ENCODE data around the gene ZNF324.
"Not testable (repeated sequence)": the region's sequence is repeated elsewhere in the genome, so short reads cannot be mapped to it uniquely, and the experiment has no call there.

The ZNF324 gene

DNA sequence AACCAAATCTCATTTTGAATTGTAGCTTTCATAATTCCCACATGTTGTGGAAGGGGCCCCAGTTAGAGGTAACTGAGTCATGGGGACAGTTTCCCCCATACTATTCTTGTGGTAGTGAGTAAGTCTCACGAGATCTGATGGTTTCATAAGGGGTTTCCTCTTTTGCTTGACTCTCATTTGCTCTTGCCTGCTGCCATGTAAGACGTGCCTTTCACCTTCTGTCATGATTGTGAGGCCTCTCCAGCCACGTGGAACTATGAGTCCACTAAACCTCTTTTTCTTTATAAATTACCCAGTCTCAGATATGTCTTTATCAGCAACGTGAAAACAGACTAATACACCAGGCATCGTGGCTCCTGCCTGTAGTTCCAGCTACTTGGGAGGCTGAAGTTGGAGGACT lies 16.9 kb upstream of the ZNF324 start:
- not testable (repeated sequence) for H3K4me3 ChIP-seq (ENCODE audit: low read length, poor library complexity, severe bottlenecking); H3K9ac ChIP-seq (ENCODE audit: low read depth, low read length, poor library complexity, severe bottlenecking); H2AFZ ChIP-seq (ENCODE audit: low read length); H3K9me2 ChIP-seq (replicated peaks; ENCODE audit: low read depth, low read length); H3F3A ChIP-seq (ENCODE audit: low read depth); H3K79me2 ChIP-seq (ENCODE audit: insufficient read depth, low read length); H3K4me2 ChIP-seq (ENCODE audit: low read depth, low read length, poor library complexity, severe bottlenecking); H3K36me3 ChIP-seq (ENCODE audit: insufficient read depth, low read length); H4K20me1 ChIP-seq (ENCODE audit: insufficient read depth, low read length, poor library complexity, severe bottlenecking); H3K27me3 ChIP-seq (ENCODE audit: insufficient read depth, low read length, poor library complexity, severe bottlenecking); H3K9me3 ChIP-seq (ENCODE audit: insufficient read depth, low read depth, low read length)
- H3K4me1 ChIP-seq (ENCODE audit: insufficient read depth, low read length, poor library complexity, severe bottlenecking), result peaks cover 14% of the 10 kb centered on the region

DNA sequence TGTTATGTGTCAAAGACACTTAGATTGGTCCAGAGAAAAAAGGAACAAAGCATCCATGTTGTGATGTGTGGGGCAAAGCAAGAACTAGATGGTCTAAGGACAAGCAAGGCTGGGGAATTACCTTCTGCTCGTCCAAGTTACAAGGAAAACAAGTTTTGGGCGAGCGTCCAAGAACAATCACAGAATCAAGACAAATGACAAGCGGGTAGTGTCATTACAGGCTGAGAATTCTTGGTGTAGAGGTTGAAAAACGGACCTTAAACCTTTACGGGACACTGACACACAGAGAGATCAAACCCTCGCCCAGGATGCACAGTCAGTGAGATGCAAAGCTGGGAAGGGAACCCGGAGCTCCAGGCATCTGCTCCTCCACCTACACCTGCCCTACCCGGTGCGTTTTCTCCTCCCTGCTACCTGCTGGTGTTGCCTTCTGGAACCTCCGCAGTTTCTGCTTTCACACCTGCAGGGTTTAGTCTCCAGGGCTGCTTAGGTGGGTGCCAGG lies 16.0 kb upstream of the ZNF324 start:
- H3K27me3 ChIP-seq (ENCODE audit: insufficient read depth, low read length, poor library complexity, severe bottlenecking), result no peaks in the 10 kb centered on the region
- H3K9me3 ChIP-seq (ENCODE audit: insufficient read depth, low read depth, low read length), result peaks cover 6% of the 10 kb centered on the region; the same call in 1 of the 2 replicates
- H3K9ac ChIP-seq (ENCODE audit: low read depth, low read length, poor library complexity, severe bottlenecking), result no peak overlapping the region
- peak overlapping the region; percentile 90 for H3K4me2 ChIP-seq (ENCODE audit: low read depth, low read length, poor library complexity, severe bottlenecking)
- H4K20me1 ChIP-seq (ENCODE audit: insufficient read depth, low read length, poor library complexity, severe bottlenecking), result no peaks in the 10 kb centered on the region
- H3K4me3 ChIP-seq (ENCODE audit: low read length, poor library complexity, severe bottlenecking), result peak overlapping the region; percentile 82
- no peaks in the 10 kb centered on the region for H3K79me2 ChIP-seq (ENCODE audit: insufficient read depth, low read length)
- H3K9me2 ChIP-seq (replicated peaks; ENCODE audit: low read depth, low read length), result no peaks in the 10 kb centered on the region
- H3K4me1 ChIP-seq (ENCODE audit: insufficient read depth, low read length, poor library complexity, severe bottlenecking), result peaks cover 14% of the 10 kb centered on the region
- no peak for TF ChIP-seq EZH2phosphoT487 (IDR thresholded peaks at IDR 0.05; ENCODE audit: borderline replicate concordance)
- TF ChIP-seq, protein P1, sequence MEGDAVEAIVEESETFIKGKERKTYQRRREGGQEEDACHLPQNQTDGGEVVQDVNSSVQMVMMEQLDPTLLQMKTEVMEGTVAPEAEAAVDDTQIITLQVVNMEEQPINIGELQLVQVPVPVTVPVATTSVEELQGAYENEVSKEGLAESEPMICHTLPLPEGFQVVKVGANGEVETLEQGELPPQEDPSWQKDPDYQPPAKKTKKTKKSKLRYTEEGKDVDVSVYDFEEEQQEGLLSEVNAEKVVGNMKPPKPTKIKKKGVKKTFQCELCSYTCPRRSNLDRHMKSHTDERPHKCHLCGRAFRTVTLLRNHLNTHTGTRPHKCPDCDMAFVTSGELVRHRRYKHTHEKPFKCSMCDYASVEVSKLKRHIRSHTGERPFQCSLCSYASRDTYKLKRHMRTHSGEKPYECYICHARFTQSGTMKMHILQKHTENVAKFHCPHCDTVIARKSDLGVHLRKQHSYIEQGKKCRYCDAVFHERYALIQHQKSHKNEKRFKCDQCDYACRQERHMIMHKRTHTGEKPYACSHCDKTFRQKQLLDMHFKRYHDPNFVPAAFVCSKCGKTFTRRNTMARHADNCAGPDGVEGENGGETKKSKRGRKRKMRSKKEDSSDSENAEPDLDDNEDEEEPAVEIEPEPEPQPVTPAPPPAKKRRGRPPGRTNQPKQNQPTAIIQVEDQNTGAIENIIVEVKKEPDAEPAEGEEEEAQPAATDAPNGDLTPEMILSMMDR (conservative IDR thresholded peaks at IDR 0.05; ENCODE audit: low read length), result no peak
- no peaks in the 10 kb centered on the region for H3F3A ChIP-seq (ENCODE audit: low read depth)
- no peaks in the 10 kb centered on the region for H3K36me3 ChIP-seq (ENCODE audit: insufficient read depth, low read length)
- H2AFZ ChIP-seq (ENCODE audit: low read length), result peak overlapping the region; percentile 72

DNA sequence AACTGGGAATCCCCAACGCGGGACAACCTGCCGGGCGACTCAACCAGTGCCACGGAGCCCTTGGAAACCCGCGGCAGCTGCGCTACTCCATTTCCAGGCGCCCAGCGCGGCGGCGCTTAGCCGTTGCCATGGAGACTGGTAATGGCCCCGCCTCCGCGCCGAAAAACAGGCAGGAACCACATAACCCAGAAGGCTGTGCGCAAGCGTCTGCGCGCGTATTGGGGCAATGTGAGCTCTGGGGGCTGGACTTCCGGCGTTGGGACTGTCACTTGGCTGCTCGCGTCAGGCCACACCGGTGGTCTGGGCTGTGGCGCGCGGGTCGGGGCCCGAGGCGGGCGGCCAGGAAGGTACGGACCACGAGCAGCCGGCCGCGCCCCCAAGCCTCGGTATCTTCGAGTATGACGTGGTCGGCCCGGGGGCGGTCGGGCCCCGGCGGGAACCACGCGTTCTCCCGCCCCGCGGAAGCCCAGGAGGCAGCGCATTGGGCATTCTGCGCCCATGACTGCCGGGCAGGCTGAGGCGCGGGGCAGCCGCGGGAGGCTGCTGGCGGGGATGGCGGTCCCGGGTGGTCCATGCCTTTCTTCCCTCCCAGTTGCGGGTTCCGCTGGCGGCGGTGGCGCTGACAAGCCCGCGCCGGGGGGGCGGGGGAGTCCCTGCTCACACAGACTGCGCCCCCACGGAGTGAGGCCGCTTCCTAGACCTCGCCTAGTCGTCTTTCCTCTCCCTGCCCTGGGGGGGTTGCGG lies 15.3 kb upstream of the ZNF324 start, which contains the start of gene ZNF324B:
Gene ZNF324B (plus strand): TSS at position 265 of the 744 bp plus-strand sequence. CDS start 2,080 bp downstream, outside the sequence.
- Histone ChIP-seq H3K9me3 (ENCODE audit: insufficient read depth, low read depth, low read length) (peaks cover 6% of the 10 kb centered on the region; the same call in 1 of the 2 replicates), H4K20me1 (ENCODE audit: insufficient read depth, low read length, poor library complexity, severe bottlenecking) (no peaks in the 10 kb centered on the region), H3K9me2 (replicated peaks; ENCODE audit: low read depth, low read length) (no peaks in the 10 kb centered on the region), H3K27me3 (ENCODE audit: insufficient read depth, low read length, poor library complexity, severe bottlenecking) (no peaks in the 10 kb centered on the region), H3K4me2 (ENCODE audit: low read depth, low read length, poor library complexity, severe bottlenecking) (peak within 1 kb of the TSS; percentile 90), H2AFZ (ENCODE audit: low read length) (peak within 1 kb of the TSS; percentile 83), H3K79me2 (ENCODE audit: insufficient read depth, low read length) (no peaks in the 10 kb centered on the region), H3K36me3 (ENCODE audit: insufficient read depth, low read length) (no peaks in the 10 kb centered on the region), H3K9ac (ENCODE audit: low read depth, low read length, poor library complexity, severe bottlenecking) (peak within 1 kb of the TSS; percentile 75), H3K4me1 (ENCODE audit: insufficient read depth, low read length, poor library complexity, severe bottlenecking) (peaks cover 14% of the 10 kb centered on the region), H3F3A (ENCODE audit: low read depth) (no peaks in the 10 kb centered on the region), H3K4me3 (ENCODE audit: low read length, poor library complexity, severe bottlenecking) (peak within 1 kb of the TSS; percentile 82)
- no peak for TF ChIP-seq EZH2phosphoT487 (IDR thresholded peaks at IDR 0.05; ENCODE audit: borderline replicate concordance)
- TF ChIP-seq, protein P1 (conservative IDR thresholded peaks at IDR 0.05; ENCODE audit: low read length), result no peak
